Osteocyte (in vitro differentiated cells): ENCODE results near the gene MADCAM1. TPM values are rescaled to one million over a fixed set of nuclear protein-coding genes. Genes with fewer than 3 reads are reported as not detected.

Experiments
- DNase-seq: peaks from one replicate; pipeline ENCODE4 v3.0.0; 2021; ENCODE audit warnings: mixed read lengths; ENCODE audit not compliant: unreplicated experiment; ENCODE audit errors: extremely low spot score
- H3K27ac Mint-ChIP-seq: one replicate; pipeline ENCODE4 v1.8.0; 2021; ENCODE audit warnings: mild to moderate bottlenecking, mixed read lengths; ENCODE audit not compliant: unreplicated experiment
- H3K27me3 Mint-ChIP-seq: one replicate; pipeline ENCODE4 v1.8.0; 2021; ENCODE audit warnings: mixed read lengths; ENCODE audit not compliant: unreplicated experiment
- H3K36me3 Mint-ChIP-seq: one replicate; pipeline ENCODE4 v1.8.0; 2021; ENCODE audit warnings: mixed read lengths; ENCODE audit not compliant: unreplicated experiment
- H3K4me1 Mint-ChIP-seq: one replicate; pipeline ENCODE4 v1.8.0; 2021; ENCODE audit warnings: mixed read lengths; ENCODE audit not compliant: unreplicated experiment
- H3K4me3 Mint-ChIP-seq: one replicate; pipeline ENCODE4 v1.8.0; 2021; ENCODE audit warnings: mild to moderate bottlenecking, moderate library complexity, mixed read lengths; ENCODE audit not compliant: unreplicated experiment
- H3K9me3 Mint-ChIP-seq: one replicate; pipeline ENCODE4 v1.8.0; 2021; ENCODE audit warnings: mixed read lengths; ENCODE audit not compliant: unreplicated experiment
- total RNA-seq: library from RNA; stranded (reverse); gene quantifications from 2 replicates; pipeline ENCODE4 v1.2.1, GENCODE V29; 2021
- TF ChIP-seq, protein P1 (sequence below): fragments of 200-600 bp; sonication (generic); IDR thresholded peaks from 2 replicates; pipeline ENCODE4 v1.5.0; 2021; ENCODE audit warnings: antibody characterized with exemption, mild to moderate bottlenecking, moderate library complexity

The MADCAM1 gene
- total RNA-seq, 1 donor from 2014 or later = 1.3 TPM

DNA sequence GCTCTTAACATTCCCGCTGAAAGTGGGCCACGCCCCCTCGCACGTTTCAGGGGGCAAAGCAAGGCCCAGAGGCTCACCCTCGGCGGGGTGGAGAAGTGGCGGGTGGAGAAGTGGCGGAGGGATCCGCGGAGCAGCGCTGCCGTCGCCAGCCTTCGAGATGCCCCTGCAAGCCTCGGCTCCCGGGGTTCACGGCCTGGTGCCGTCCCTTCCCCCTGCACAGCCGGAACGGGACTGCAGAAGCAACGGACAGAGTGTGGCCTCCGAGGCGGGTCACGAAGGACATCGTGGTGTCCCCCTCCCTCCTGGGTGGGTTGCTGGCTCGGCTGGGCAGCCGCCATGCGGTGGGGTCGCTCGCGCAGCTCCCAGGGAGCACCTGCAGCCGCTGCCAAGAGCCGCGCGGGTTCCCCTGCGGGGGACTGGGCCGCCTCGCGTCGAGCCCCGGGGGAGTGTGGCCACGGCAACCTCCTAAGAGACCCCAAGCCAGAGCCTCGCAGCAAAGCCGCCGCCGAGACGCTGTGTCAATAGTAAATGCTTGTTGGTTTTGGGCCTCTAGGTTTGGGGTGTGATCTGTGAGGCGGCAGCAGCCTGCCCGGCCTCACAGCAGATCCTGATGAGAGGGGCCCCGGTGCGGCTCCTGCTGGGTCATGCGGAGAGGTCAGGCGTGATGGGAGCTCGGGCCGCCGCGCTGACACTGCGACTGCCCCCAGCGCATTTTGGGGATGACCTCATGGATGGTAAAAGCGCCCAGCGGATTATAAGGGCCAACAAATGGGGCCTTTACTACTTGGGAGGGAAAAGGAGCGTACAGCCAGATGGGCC is 16.5 kb downstream of the MADCAM1 start:
- H3K36me3 Mint-ChIP-seq = peaks cover 4% of the 10 kb centered on the region
- no peak for DNase-seq
- TF ChIP-seq, protein P1, sequence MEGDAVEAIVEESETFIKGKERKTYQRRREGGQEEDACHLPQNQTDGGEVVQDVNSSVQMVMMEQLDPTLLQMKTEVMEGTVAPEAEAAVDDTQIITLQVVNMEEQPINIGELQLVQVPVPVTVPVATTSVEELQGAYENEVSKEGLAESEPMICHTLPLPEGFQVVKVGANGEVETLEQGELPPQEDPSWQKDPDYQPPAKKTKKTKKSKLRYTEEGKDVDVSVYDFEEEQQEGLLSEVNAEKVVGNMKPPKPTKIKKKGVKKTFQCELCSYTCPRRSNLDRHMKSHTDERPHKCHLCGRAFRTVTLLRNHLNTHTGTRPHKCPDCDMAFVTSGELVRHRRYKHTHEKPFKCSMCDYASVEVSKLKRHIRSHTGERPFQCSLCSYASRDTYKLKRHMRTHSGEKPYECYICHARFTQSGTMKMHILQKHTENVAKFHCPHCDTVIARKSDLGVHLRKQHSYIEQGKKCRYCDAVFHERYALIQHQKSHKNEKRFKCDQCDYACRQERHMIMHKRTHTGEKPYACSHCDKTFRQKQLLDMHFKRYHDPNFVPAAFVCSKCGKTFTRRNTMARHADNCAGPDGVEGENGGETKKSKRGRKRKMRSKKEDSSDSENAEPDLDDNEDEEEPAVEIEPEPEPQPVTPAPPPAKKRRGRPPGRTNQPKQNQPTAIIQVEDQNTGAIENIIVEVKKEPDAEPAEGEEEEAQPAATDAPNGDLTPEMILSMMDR = no peak
- no peaks in the 10 kb centered on the region for H3K9me3 Mint-ChIP-seq
- no peak overlapping the region for H3K4me3 Mint-ChIP-seq
- H3K27ac Mint-ChIP-seq = no peak overlapping the region
- no peaks in the 10 kb centered on the region for H3K27me3 Mint-ChIP-seq
- H3K4me1 Mint-ChIP-seq = peaks cover 27% of the 10 kb centered on the region

DNA sequence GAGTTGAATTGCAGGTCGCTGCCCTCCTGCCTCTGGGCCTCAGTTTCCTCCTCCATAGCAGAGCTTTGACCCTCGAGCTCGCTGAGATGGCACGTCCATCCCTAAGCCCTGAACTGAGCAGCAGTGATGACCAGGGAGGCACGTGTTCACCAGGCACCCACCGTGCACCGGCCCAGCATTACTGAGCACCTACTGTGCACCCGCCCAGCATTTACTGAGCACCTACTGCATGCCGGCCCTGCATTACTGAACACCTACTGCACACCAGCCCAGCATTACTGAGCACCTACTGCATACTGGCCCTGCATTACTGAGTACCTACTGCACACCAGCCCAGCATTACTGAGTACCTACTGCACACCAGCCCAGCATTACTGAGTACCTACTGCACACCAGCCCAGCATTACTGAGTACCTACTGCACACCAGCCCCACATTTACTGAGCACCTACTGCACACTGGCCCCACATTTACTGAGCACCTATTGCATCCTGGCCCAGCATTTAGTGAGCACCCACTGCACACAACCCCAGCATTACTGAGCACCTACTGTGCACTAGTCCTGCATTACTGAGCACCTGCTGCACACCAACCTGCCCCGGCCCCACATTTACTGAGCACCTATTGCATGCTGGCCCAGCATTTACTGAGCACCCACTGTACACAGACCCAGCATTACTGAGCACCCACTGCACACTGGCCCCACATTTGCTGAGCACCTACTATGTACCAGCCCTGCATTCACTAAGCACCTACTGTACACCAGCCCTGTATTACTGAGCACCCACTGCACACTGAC is 17.3 kb downstream of the MADCAM1 start:
- no peak for DNase-seq
- TF ChIP-seq, protein P1 = no peak
- Mint-ChIP-seq H3K4me3 (no peak overlapping the region), H3K4me1 (peaks cover 19% of the 10 kb centered on the region), H3K27ac (no peak overlapping the region), H3K36me3 (peaks cover 4% of the 10 kb centered on the region), H3K9me3 (no peaks in the 10 kb centered on the region), H3K27me3 (no peaks in the 10 kb centered on the region)

DNA sequence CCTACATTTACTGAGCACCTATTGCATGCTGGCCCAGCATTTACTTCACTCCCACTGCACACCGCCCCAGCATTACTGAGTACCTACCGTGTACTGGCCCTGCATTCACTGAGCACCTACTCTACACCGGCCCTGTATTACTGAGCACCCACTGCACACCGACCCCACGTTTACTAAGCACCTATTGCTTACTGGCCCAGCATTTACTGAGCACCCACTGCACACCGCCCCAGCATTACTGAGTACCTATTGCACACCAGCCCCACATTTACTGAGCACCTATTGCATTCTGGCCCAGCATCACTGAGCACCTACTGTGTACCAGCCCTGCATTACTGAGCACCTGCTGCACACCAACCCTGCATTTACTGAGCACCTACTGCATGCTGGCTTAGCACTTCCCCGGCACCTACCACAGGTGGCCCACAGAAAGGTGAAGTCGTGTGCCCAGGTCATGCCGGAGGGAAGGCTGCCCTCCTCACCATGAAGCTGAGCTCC is 17.9 kb downstream of the MADCAM1 start:
- Mint-ChIP-seq H3K4me1 (peaks cover 15% of the 10 kb centered on the region), H3K27me3 (no peaks in the 10 kb centered on the region), H3K9me3 (no peaks in the 10 kb centered on the region), H3K27ac (no peak overlapping the region), H3K4me3 (no peak overlapping the region), H3K36me3 (no peaks in the 10 kb centered on the region)
- no peak for DNase-seq
- TF ChIP-seq, protein P1 = no peak

DNA sequence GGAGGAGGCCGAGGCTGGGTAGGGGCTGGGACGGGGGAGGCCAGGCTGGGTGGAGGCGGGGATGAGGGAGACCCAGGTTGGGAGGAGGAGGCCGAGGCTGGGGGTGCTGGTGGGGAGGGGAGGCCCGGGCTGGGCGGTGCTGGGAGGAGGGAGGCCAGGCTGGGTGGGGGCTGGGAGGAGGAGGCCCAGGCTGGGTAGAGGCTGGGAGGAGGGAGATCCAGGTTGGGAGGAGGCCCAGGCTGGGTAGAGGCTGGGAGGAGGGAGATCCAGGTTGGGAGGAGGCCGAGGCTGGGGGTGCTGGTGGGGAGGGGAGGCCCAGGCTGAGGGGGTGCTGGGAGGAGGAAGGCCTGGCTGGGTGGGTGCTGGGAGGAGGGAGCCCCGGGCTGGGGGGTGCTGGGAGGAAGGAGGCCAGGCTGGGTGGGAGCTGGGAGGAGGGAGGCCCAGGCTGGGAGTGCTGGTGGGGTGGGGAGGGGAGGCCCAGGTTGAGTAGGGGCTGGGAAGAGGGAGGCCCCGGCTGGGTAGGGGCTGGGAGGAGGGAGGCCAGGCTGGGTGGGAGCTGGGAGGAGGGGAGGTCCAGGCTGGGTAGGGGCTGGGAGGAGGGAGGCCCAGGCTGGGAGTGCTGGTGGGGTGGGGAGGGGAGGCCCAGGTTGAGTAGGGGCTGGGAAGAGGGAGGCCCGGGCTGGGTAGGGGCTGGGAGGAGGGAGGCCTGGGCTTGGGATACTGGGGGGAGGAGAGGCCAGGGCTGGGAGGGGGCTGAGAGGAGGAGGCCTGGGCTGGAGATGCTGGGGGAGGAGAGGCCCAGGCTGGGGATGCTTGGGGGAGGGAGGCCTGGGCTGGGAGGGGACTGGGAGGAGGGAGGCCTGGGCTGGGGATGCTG is 21.7 kb downstream of the MADCAM1 start:
- Mint-ChIP-seq H3K36me3 (no peaks in the 10 kb centered on the region), H3K27me3 (no peaks in the 10 kb centered on the region), H3K9me3 (no peaks in the 10 kb centered on the region), H3K27ac (no peak overlapping the region), H3K4me1 (peaks cover 4% of the 10 kb centered on the region), H3K4me3 (no peak overlapping the region)
- DNase-seq = no peak
- TF ChIP-seq, protein P1 = no peak
